T-helper 2 cell treated with Interferon-gamma antibody and Interleukin-4, amounts not matched to agents 100 ng/mL and 5 ng/mL, for 36 hours (primary cell): Measurements from ENCODE around the gene TTF1. TPM values are rescaled to one million over a fixed set of nuclear protein-coding genes. Genes with fewer than 3 reads are reported as not detected.

Source experiments
- intact Hi-C: fragments of 100-400 bp; cut with micrococcal nuclease; formaldehyde crosslinking; loops from one replicate; pipeline ENCODE4 v1.15.1; 2023
- total RNA-seq: library from RNA; stranded (reverse); gene quantifications from 2 replicates; pipeline ENCODE4 v1.2.3, GENCODE V29; 2022

TTF1 gene
- total RNA-seq, 1 donor from 2014 or later, result 29.4 TPM

DNA sequence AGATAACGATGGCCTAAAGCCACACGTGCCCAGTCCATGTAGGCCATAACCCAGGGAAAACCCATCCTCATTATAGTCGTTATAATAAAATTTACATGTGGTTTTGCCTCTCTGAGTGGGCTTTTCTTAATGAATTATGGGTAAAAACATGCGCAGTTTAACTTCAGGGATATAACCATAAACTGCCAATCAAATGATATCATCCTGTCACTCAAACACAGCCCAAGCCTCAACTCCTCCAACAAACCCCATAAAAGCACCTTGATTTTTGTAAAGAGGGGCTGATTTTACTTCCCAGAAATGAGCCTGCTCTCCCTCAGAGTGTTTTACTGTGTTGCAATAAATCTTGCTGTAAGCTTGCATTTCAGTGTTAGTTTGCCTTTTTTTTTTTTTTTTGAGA is 36.0 kb downstream of the TTF1 start:
- intact Hi-C loops, result no loop called here

DNA sequence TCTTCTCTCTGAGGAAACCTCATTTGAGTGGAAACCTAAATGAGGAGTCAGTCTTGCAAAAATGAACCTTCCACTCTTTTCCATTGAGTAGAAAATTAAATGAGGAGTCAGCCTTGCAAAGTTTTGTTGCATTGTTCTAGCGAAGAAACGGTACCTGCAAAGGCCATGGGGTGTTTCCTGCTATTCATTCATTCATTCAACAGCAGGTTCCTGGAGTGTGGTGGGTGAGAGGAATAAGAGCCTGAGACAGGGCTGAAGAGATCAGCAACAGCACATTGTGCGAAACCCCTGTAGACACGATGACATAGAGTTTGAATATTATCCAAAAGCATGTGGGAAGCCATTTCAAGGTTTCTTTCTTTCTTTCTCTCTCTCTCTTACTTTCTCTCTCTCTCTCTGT is 37.2 kb downstream of the TTF1 start:
- intact Hi-C loops, result no loop called here

DNA sequence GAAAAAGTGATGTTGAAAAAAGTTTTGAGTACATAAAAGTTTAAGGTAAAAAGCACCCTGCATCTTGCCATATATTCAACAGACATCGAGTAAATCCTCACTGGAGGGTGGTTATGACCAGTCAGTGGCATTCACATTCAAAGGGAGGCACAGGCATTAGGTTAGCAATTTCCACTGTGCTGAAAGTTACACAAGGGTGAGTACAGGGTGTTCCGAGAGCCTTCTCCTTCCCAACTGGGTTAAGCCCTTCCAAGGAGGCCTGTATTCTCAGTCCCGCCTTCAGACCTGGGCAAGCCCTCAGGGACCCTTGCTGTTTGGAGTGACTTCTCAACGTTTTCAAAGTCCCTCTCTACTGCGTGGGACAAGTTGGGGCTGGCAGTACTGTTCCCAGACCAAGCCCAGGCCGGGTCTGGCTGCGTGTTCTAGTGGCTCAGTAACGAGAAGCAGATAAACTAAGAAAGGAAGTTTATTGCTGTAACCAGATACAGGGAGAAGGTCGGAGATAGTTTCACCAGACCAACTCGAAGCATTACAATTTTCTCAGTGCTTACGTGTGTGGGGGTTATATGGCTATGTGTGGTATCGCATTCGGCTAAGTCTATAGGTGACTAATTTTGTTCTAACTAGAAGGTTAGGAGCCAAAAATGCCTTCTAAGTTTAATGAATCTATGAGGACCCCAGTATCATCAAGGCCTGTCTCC is 38.9 kb downstream of the TTF1 start:
- intact Hi-C loops, result no loop called here

DNA sequence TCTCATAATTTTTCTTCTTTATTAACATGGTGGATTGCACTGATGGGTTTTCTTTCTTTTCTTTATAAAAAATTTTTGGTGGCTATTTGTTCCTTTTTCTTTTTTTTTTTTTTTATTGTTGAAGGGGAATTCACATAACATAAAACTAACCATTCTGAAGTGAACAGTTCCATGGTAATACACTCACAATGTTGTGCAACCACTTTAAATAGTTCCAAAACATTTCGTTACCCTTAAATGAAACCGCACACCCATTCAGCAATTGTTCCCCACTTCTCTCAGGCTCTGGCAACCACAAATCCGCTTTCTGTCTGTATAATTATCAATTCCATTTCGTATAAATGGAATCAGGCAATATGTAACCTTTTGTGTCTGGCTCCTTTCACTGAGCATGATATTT is 40.2 kb downstream of the TTF1 start:
- intact Hi-C loops, result no loop called here

DNA sequence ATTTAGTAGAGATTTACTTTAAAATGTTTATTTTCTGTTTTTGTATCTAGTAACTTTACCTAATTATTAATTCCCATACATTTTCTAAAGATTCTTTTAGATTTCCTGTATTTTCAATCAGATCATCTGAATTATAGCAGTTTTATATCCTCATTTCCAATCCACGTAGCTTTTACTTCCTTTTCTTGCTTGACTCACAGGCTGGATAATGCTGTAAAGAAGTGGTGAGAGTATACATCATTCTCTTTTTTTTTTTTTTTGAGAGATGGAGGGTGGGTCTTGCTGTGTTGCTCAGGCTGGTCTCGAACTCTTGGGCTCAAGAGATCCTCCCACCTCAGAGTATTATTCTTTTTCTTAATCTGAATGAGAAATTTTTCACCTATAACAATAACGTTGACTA is 40.7 kb downstream of the TTF1 start:
- intact Hi-C loops, result no loop called here

DNA sequence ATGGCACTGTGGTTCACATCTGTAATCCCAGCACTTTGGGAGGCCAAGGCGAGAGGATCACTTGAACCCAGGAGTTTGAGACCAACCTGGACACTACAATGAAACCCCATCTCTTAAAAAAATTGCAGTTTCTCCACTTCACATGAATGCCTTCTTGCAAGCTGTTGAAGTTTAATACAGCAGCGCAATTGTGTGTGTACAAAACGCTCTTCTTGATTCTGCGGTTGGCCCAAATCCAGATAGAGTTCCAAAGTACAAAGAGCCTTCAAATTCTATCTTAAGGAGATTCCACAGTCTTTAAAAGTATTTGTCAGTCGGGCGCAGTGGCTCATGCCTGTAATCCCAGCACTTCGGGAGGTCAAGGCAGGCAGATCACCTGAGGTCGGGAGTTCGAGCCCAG is 42.6 kb downstream of the TTF1 start:
- intact Hi-C loops, result no loop called here

DNA sequence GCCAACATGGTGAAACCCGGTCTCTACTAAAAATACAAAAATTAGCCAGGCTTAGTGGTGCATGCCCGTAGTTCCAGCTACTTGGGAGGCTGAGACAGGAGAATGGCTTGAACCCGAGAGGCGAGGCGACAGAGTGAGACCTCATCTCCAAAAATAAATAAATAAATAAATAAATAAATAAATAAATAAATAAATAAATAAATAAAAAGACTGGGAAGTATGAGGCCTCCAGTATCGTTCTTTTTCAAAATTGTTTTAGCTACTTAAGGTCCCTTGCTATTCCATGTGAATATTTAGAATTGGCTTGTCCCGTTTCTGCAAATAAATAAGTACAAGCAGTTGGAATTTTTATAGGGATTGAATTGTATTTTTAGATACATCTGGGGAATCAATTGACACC is 48.9 kb downstream of the TTF1 start:
- intact Hi-C loops, result loop anchor here (10.0 kb wide), 1 partner anchor 1083 kb away; the partner anchor contains the start of gene FAM78A

DNA sequence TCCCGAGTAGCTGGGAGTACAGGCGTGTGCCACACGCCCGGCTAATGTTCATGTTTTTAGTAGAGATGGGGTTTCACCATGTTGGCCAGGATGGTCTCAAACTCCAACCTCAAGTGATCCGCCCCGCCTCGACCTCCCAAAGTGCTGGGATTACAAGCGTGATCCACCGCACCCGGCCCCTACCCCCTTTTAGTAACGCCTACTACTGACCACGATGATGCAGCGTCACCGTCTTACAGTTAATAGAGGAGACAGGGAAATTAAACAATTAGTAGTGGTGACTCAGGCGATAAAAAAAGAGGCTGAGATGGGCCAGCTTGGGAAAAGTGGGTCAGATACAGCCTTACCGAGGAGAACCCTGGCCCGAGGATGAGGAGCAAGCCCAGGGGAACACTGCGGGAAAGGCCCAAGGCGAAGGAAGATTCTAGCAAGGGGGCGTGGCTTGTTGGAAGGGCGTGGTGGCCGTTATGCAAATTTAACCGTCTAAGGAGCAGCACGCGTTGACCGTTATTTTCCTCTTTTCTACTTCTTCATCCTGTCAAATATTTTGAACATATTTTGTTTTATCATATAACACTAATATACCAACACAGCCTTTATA is 50.2 kb downstream of the TTF1 start:
- intact Hi-C loops, result loop anchor here (10.0 kb wide), 1 partner anchor 1082 kb away; the partner anchor contains the start of gene FAM78A

DNA sequence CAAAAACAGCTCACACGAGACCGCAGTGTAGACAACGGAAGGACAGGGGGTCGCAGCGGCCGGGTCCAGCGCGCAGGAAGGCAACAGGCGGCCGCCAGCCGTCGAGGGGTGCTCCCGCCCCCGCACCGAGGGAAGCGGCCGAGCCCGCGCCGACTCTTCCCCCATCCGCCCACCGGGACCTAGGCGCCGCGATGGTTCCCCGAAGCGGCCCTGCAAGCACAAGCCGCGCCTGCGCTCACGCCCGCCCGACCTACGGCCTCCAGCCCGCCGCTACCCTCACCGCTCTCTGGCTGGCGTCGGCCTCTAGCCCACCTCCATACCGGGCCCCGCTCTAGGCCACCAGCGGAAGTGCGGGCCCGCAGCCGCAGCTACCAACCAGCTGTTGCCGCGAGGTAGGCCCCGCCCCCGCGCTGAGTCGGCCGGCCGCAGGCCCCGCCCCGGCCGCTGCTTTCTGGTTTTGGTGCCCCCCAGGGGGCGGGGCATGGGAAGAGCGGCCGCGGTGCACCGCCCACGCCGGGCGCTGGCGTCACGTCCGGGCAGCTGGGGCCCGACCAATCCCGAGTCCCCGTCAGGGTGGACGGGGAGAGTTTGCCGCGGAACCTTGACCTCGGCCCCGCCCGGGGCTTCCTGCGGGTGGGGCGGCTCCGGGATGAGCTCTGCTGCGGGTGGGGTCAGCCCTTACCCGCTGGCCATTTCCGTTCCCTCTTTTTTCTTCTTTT is 51.8 kb downstream of the TTF1 start, which contains the start of gene SETX:
Gene SETX (minus strand): TSS at position 350 of the 719 bp plus-strand sequence. CDS start 5,558 bp downstream, outside the sequence.
- intact Hi-C loops, result loop anchor here (1.0 to 10.0 kb wide), 6 partner anchors 18 to 1080 kb away; partner anchors contain the start of genes FAM78A, GTF3C5 and TTF1

DNA sequence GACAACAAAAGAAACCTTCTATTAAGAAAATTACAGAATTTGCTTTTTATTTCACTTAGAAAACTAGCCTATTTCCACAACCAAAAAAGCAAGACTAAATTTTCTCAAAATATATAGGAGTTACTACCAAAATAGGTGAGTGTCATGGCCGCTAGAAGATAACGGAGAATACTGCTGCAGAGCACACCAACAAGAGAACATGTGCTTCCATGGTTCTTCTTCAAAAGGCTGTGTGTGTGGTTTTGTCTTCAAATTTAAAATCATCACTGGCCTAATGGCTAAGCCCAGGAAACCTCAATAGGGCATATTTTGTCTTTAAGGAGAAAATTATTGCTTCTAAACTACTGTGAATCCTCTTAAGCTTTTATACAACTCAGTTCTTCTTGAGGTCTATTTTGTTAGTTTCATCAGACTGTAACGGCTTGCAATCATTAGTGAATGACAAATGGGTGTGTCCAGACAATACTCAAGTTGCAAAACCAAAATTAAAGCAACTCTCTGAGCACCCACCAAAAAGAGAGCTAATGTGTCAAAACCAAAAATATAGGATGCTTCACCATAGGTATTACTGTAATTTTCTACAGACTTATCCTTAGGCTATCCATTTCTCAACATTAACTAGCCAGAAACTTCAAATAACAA is 55.1 kb downstream of the TTF1 start:
- intact Hi-C loops, result loop anchor here (1.0 to 10.0 kb wide), 4 partner anchors 55 to 1077 kb away; partner anchors contain the start of genes FAM78A, GTF3C5 and TTF1

DNA sequence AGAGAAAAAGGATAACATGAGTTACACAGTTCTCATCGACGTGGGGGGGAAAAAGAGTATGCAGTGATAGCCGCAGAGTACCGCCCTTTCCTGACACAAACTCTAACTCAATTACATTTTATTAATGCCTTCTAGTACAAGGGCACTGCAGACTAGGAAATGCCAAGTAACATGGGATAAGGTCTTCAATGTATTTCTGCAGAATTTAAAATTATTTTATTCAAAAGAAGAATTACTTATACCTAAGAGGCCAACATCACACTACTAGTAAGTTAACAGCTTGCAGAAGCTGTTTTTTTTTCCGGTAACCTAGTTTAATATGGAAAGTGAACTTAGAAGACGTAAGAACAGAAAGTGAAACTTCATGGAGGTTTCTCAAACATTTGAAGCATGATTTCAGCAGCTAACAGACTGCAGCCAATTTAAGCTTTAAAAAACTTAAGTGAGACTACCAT is 55.8 kb downstream of the TTF1 start:
- intact Hi-C loops, result loop anchor here (1.0 to 10.0 kb wide), 5 partner anchors 55 to 1076 kb away; partner anchors contain the start of genes FAM78A, GTF3C5 and TTF1

DNA sequence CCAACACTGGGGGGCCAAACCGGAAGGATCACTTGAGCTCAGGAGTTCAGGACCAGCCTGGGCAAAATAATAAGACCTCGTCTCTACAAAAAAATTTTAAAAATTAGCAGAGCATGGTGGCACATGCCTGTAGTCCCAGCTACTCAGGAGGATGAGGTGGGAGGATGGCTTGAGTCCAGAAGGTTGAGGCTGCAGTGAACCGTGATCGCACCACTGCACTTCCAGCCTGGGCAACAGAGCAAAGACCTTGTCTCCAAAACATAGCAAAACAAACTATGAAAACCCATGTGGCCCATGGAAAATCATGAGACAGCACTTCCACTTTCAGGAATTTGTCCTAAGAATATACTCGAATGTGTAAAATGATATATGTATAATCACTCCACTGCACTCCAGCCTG is 58.0 kb downstream of the TTF1 start:
- intact Hi-C loops, result no loop called here

DNA sequence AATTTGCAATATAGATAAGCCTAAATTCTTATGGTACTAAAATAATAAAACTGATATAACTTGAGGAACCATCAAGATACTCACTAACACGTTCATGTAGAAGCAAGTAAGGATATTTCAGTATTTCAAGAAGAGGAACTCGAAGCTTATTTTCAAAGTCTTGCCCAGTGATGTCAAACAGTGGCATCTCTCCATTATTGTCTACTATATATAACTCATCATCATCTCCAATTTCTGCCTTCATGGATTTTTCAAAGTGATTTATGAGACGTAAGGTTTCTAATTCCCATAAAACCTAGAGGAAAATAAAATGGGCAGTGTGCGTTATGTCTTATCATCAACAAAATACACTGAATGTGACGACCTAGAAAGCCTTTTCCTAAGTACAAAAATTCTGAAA is 60.5 kb downstream of the TTF1 start:
- intact Hi-C loops, result no loop called here

DNA sequence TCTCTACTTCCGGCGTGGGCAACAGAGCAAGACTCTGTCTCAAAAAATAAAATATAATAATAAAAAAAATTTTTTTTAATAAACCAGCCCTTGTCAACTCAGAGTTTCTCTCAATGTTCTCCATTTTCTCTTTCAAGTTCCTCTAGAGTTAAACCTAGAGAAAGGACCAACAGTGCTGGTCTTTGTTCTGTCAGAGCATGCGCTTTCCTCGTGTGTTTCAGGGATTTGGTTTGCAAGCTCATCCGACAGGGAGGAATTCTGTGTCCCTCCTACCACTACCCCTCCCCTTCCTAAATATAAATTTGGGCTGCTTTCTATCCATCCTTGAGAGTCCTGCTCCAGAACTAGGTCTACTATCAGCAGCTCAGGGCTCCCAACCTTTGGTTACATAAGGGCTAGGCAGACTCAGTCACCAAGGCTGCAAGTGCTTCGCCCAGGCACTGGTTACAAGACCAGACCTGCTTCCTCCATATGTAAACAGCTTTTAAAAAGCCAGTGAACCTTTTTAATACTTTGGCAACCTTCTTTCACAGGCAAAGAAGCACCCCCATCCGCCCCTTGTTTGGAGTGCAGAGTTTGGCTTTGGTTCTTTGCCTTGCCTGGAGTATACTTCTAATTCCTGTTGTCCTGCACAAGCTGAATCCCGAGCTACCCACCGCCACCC is 65.3 kb downstream of the TTF1 start:
- intact Hi-C loops, result no loop called here

DNA sequence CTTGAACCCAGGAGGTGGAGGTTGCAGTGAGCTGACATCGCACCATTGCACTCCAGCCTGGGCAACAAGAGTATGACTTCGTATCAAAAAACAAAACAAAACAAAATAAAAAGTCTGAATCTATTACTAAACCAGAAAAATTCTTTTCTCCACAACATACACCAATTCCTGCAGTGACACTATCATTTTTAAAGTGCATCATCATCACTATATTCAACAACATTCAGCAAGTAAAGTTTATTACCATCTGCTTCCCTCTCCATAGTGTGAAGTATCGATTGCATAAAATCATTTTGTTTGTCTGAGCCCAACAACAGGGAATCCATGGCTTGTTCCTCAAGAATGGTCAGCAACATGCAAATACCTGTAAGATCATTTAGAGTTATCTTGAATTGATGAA is 72.3 kb downstream of the TTF1 start:
- intact Hi-C loops, result no loop called here

DNA sequence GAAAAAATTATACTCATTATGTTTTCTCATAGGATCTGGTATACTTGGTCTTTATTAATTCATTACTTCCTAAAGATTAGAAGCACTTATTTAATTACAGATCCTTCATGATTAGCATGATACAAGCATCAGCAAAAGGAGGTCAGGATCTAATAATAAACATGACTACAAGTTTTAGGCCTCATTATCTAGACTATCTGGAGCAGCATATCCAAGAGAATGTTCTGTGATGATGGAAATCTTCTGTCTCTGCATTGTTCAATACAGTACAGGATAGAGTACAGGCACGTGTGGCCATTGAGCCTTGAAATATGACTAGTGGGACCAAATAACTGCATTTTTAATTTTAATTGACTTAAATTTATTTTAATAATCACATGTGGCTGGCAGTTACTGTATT is 73.1 kb downstream of the TTF1 start:
- intact Hi-C loops, result no loop called here

DNA sequence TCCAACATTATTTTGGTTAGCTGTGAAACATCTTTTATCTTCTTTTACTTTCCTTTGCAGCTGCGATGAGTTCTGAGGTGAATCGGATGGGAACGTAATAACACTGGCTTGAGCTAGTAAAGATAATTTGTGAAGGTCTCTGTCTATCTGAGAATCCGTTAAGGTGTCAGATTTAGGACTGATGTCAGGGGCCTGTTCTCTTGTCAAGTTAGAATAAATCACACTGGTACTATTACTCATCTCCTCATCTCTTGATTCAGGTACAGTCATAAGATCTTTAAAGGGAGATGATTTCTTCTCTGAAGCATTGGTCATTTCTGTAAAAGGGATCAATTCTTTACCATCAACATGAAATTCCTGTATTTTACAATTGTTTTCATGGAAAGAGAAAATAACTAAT is 78.1 kb downstream of the TTF1 start:
- intact Hi-C loops, result no loop called here

DNA sequence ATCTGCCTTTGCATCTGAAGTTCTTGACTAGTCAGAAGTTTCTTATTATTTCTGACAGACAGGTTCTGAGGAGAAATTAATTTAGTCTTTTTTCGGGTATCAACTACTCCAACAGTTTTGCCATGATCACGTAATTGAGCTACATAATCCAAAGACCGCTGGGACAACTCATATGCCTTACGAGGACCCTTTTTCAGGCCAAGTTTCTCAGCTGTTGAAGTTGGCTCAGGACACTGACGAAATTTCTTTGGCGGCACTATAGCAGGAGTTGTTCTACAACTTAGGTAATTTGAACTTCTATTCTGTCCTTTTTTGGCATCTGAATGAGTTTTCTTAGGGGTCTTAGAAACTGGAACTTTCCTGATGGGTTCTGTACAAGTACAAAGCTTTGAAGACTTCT is 79.1 kb downstream of the TTF1 start:
- intact Hi-C loops, result no loop called here
